MM.1S (cell line): ENCODE measurements around the gene FBP1.

ENCODE experiments used
- EZH2 ChIP-seq: fragments of 300-600 bp; sonication (generic); optimal IDR thresholded peaks from 2 replicates; pipeline ENCODE3; 2017; ENCODE audit warnings: low read depth, mild to moderate bottlenecking, antibody characterized with exemption, low read length, mixed read lengths
- EZH2phosphoT487 ChIP-seq: fragments of 300-600 bp; sonication (generic); IDR thresholded peaks from 2 replicates; pipeline ENCODE4 v1.6.1; 2018; ENCODE audit warnings: antibody characterized with exemption, low read length
- TF ChIP-seq, protein P1 (sequence below): fragments of 300-600 bp; sonication (generic); IDR thresholded peaks from 2 replicates; pipeline ENCODE4 v1.5.1; 2016; ENCODE audit warnings: antibody characterized with exemption, low read length, mixed read lengths

DNA sequence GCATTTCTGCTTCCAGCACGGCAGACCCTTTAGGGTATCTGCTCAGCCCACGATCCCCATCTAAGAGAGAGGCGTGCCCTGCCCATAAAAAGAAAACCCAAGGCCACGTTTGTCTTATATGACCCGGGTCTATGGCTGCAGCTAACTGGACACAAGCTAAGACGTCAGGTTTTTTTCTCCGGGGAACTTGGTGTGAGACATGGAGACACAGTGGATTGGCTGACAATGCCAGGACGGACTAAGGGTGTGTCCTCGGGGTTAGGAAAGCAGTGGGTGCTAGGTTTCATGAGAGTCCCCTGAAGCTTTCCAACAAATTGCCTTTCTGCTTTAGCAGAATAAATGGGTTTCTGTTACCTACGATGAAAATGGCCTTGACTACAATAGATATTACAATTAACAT lies 38.6 kb downstream of the FBP1 start:
- TF ChIP-seq, protein P1, sequence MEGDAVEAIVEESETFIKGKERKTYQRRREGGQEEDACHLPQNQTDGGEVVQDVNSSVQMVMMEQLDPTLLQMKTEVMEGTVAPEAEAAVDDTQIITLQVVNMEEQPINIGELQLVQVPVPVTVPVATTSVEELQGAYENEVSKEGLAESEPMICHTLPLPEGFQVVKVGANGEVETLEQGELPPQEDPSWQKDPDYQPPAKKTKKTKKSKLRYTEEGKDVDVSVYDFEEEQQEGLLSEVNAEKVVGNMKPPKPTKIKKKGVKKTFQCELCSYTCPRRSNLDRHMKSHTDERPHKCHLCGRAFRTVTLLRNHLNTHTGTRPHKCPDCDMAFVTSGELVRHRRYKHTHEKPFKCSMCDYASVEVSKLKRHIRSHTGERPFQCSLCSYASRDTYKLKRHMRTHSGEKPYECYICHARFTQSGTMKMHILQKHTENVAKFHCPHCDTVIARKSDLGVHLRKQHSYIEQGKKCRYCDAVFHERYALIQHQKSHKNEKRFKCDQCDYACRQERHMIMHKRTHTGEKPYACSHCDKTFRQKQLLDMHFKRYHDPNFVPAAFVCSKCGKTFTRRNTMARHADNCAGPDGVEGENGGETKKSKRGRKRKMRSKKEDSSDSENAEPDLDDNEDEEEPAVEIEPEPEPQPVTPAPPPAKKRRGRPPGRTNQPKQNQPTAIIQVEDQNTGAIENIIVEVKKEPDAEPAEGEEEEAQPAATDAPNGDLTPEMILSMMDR, result no peak
- TF ChIP-seq EZH2 (no peak), EZH2phosphoT487 (no peak)
